Measurements from ENCODE around the gene SLC6A7.

Gene SLC6A7

DNA sequence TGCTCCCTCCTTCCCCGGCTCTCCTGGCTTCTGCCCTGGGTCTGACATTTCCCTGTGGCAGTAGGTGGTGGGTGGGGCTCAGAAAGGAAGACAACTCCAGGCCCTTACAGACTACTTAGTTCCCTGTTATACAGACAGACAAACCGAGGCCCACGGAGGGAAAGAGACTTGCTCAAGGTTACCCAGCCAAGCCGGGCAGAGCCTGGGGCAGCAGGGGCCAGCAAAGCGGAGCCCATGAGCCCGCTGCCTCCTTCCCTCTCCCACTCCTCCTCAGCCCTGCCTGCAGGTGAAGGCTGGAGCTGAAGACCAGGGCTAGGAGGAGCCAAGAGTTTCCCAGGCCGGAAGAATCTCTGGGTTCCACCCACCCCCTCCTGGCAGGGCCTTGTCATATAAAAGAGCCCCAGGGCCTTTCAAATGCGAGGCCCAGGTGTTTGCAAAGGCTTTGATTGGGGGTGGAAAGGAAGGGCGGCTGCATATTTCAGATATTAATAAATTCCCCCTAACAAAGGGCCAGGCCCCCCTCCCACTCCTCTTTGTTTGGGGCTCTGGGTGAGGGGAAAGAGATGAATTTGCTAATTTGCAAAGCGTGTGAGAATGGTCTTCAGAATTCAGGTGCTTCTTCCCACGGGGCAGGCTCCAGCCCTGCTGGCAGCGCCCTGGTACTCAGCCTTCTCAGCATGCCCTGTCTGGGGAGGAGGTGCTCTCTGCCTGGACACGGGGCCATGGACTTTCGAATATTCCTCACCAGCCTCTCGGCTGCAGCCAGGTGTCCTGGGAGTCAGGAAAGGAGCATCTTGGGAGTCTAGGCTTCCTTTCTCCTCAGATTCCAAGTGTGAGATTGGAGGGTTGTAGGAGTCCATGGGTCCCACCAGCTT is 21.5 kb downstream of the SLC6A7 start:
- ChIA-PET CTCF (interaction anchor here (0.8 to 6.4 kb wide), 4 partner anchors 7 to 187 kb away, joined by 3 to 49 read pairs (median 3); no protein-coding TSS in a partner anchor), POLR2A (no interaction called here)
- TF ChIP-seq, protein P1, sequence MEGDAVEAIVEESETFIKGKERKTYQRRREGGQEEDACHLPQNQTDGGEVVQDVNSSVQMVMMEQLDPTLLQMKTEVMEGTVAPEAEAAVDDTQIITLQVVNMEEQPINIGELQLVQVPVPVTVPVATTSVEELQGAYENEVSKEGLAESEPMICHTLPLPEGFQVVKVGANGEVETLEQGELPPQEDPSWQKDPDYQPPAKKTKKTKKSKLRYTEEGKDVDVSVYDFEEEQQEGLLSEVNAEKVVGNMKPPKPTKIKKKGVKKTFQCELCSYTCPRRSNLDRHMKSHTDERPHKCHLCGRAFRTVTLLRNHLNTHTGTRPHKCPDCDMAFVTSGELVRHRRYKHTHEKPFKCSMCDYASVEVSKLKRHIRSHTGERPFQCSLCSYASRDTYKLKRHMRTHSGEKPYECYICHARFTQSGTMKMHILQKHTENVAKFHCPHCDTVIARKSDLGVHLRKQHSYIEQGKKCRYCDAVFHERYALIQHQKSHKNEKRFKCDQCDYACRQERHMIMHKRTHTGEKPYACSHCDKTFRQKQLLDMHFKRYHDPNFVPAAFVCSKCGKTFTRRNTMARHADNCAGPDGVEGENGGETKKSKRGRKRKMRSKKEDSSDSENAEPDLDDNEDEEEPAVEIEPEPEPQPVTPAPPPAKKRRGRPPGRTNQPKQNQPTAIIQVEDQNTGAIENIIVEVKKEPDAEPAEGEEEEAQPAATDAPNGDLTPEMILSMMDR (IDR thresholded peaks at IDR 0.05; ENCODE audit: control extremely low read depth, extremely low read depth, low read depth, missing control alignments): no peak
- no peak for DNase-seq (ENCODE audit: extremely low spot score)

DNA sequence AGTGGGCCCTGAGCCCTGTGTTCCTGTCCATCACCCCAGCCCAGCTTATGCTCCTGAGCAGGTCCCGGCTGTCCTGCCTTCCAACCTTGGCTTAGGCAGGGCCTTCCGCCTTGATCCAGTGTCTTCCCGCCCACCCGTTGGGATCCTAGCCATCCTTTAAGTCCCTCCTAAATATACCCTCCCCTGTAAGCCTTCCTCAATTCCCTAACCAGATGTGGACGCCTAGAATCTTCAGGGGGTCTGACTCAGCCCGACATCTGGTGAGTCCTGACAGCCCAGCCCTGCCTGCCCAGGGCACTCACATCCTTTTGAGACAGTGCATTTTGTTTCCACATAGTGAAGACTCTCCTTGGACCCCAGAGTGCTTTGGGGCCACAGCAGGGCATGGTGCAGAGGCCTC is 23.7 kb downstream of the SLC6A7 start:
- CTCF ChIA-PET: interaction anchor here (0.6 to 2.3 kb wide), 2 partner anchors 10 to 84 kb away, joined by 4 to 5 read pairs; no protein-coding TSS in a partner anchor
- POLR2A ChIA-PET: no interaction called here
- no peak for DNase-seq (ENCODE audit: extremely low spot score)
- TF ChIP-seq, protein P1 (IDR thresholded peaks at IDR 0.05; ENCODE audit: control extremely low read depth, extremely low read depth, low read depth, missing control alignments): no peak

DNA sequence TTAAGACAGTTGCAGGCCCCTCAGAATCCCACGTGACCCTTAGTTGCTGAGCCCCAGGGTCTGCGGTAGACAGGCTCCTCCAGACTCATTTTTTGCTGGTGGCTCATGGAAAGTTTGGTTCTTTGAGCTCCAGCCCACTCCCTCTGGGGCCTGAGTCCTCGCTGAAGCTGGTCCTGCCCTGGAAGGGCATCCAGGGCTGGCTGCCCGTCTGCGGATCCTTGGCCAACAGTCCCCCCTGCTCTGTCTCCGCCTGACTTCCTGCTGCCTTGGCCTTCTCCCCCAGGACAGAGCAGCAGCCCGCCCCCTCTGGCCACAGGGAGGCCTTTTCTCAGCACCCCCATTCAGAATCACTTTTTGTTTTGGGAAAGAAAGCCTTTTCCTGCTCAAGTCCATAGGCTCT is 24.4 kb downstream of the SLC6A7 start:
- DNase-seq (ENCODE audit: extremely low spot score): no peak
- POLR2A ChIA-PET: no interaction called here
- TF ChIP-seq, protein P1 (IDR thresholded peaks at IDR 0.05; ENCODE audit: control extremely low read depth, extremely low read depth, low read depth, missing control alignments): no peak
- CTCF ChIA-PET: interaction anchor here (2.3 kb wide), 1 partner anchor 85 kb away, joined by 5 read pairs; no protein-coding TSS in a partner anchor

DNA sequence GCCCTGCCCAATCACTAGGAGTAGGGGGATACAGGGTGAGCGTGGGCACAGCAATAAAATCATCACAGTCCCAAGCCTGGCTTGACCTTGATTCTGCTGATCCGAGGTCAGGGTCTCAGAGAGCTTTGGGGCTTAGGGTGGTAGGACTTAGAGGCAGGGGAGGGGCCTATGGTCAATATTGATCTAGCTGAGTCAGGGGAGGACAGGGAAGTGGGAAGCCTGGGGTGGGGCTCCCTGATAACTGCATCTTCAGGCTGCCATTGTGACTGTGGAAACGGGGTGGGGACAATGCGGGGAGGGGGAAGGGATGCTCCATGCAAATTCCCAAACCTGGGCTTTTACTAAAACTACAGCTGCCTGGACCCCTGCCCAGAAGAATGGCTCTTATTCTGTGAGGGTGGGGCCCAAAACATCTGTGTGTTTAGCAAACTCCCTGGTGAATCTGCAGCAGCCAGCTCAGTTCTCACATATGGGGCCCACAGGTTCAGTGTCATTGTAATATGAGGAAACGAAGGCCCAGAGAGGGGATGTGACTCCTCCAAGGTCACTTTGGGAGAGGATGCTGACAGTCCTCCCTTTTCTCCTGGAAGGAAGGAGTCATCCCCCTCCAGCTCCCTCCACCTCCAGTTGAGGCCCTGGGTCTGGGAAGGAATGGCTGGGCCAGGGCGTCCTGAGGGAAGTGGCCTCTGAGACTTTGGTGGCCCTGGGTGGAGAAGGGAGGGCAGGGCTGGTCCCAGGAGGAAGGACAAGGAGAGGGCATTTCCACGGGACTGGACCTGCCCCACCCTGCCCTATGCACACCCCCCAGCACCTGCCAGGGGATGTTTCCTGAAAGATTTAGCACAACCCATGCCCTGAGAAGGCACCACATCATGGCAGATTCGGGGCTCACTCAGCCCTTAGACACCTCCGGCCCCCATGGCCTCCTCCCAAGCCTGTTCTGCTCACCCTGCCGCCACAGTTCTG is 26.4 kb downstream of the SLC6A7 start:
- CTCF ChIA-PET: interaction anchor here (0.7 to 4.3 kb wide), 12 partner anchors 8 to 364 kb away, joined by 3 to 49 read pairs (median 5); no protein-coding TSS in a partner anchor
- TF ChIP-seq, protein P1 (IDR thresholded peaks at IDR 0.05; ENCODE audit: control extremely low read depth, extremely low read depth, low read depth, missing control alignments): no peak
- POLR2A ChIA-PET: no interaction called here
- no peak for DNase-seq (ENCODE audit: extremely low spot score)

DNA sequence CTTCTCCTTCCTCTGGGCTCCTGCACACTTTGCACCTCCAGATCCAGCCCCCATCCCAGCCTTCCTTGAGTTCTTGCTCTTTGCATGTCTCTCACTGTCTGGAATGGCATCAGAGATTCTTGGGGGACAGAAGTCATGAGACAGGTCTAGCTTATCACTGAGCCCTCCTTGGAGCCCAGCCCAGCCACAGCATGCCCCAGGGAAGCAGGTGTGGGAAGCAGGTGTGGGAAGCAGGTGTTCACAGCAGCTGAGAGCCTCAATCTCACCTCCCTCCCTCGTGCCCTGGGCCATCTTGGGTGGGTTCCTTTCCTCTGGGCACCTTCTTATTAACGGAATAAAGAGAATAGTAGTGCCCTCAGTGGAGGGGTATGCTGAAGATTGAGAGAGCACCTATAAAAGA is 27.2 kb downstream of the SLC6A7 start:
- ChIA-PET CTCF (interaction anchor here (0.6 to 4.3 kb wide), 11 partner anchors 9 to 95 kb away, joined by 3 to 49 read pairs (median 8); no protein-coding TSS in a partner anchor), POLR2A (no interaction called here)
- TF ChIP-seq, protein P1 (IDR thresholded peaks at IDR 0.05; ENCODE audit: control extremely low read depth, extremely low read depth, low read depth, missing control alignments): no peak
- DNase-seq (ENCODE audit: extremely low spot score): no peak

All from GM10248 (cell line).